GM12864 (cell line): ENCODE data around the gene NCAM1.

Experiments used
- DNase-seq: peaks from one replicate; pipeline ENCODE4 v3.0.0-alpha.2; 2011; ENCODE audit warnings: low read depth
- H3K4me3 ChIP-seq: 2 replicates; pipeline ENCODE4 v1.5.1; 2011; ENCODE audit warnings: mild to moderate bottlenecking, low read depth, low read length, control low read depth
- CTCF ChIP-seq: IDR thresholded peaks from 2 replicates; pipeline ENCODE4 v1.5.1; 2011; ENCODE audit warnings: low read depth, mild to moderate bottlenecking, moderate library complexity, low read length, control low read depth, inconsistent platforms; ENCODE audit errors: missing control alignments

NCAM1 gene

GRCh38 chr11:113279591-113279990, 318.4 kb downstream of the NCAM1 start:
- no peak overlapping the region for H3K4me3 ChIP-seq
- no peak for TF ChIP-seq CTCF
- no peak for DNase-seq

- DNase-seq, result no peak
- no peak overlapping the region for H3K4me3 ChIP-seq
- no peak for TF ChIP-seq CTCF
These were observed 320.0 kb downstream of the NCAM1 start for GRCh38 chr11:113281052-113281725.

- DNase-seq, result no peak
- H3K4me3 ChIP-seq, result no peak overlapping the region
- no peak for TF ChIP-seq CTCF
These were observed 321.7 kb downstream of the NCAM1 start for GRCh38 chr11:113282898-113283437.

- DNase-seq, result no peak
- H3K4me3 ChIP-seq, result no peak overlapping the region
- no peak for TF ChIP-seq CTCF
These were observed 322.7 kb downstream of the NCAM1 start for GRCh38 chr11:113283881-113284280.

- H3K4me3 ChIP-seq, result no peak overlapping the region
- DNase-seq, result no peak
- TF ChIP-seq CTCF, result no peak
These were observed 324.8 kb downstream of the NCAM1 start for GRCh38 chr11:113286009-113286408.

GRCh38 chr11:113286509-113287497, 325.6 kb downstream of the NCAM1 start:
- TF ChIP-seq CTCF, result no peak
- no peak for DNase-seq
- H3K4me3 ChIP-seq, result no peak overlapping the region
